Fibroblast of upper back skin (primary cell): Measurements from ENCODE around the gene SLIT3.

ENCODE experiments used
- DNase-seq: peaks from one replicate; pipeline ENCODE4 v3.0.0-alpha.2; 2013

The SLIT3 gene

DNA sequence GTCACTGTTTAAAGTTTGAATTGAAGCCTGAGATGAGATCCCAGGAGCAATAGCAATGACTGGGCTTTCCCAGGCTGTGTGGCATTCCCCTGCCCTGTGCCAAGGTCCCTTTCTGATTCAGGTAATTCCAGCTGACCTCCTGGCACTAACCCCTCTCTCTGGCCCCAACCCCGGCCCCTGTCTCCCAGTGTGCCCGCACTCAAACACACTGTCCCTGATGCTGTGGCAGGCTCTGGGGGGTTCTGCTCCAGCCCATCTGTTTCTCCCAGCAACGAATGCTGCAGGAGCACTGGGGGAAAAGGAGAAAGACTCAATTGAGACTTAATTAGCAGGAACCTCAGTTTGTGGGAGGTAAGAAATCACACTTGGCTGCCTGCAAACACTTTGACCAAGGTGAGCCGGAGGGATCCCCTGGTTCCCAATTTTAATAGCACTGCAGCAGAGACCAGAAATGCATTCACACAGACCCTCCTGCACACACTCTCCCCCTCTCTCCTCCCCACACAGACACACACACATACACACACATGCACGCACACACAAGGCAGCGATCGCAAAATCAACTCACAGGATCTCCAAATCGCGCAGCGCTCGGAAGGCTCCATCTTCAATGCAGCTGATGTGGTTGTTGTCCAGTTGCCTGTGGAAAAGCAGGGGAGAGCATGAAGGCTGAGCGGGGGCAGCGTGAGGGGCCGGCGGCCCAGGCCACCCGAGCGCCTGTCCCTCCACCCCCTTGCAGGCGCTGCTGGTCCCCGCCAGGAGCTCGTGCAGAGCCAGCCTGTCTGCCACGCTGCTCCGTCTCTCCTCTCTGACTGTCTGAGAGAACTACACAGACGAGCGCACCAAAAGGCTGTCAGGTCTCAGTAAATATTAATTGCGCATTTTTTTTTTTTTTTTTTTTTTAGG lies 456.7 kb downstream of the SLIT3 start:
- no peak for DNase-seq

DNA sequence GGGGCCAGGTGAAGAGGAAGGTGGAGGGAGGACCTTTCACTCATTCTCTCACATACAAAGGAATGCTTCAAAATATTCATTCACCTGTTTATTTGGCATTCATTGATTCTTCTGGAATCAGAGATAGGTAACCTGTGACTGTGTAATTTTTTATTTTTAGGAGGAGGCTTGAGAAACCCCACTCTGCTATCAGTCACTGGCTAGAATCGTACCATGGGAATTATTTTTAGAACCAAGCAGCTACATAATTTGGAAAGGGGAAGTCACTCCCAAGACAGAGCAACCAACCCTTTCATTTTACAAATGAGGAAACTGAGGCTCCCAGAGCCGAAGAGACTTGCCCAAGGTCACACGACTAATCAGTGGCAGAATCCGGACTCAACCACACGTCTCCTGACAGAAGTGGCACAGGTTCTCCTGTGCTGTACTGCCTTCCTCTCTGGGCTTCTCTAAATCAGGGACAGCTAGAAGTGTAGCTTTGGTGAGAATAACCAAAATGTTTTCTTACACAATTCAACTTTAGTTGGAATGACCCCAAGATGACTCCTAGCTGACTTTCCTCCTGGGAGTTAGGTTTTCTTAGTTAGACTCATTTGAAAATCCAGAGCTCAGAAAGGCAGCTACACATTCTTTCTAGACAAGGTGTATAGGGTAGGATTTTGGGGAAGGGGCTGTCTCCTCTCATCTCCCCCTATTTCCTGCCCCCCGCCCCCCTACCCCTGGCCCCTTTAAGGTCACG lies 457.5 kb downstream of the SLIT3 start:
- peak; percentile 43 for DNase-seq

DNA sequence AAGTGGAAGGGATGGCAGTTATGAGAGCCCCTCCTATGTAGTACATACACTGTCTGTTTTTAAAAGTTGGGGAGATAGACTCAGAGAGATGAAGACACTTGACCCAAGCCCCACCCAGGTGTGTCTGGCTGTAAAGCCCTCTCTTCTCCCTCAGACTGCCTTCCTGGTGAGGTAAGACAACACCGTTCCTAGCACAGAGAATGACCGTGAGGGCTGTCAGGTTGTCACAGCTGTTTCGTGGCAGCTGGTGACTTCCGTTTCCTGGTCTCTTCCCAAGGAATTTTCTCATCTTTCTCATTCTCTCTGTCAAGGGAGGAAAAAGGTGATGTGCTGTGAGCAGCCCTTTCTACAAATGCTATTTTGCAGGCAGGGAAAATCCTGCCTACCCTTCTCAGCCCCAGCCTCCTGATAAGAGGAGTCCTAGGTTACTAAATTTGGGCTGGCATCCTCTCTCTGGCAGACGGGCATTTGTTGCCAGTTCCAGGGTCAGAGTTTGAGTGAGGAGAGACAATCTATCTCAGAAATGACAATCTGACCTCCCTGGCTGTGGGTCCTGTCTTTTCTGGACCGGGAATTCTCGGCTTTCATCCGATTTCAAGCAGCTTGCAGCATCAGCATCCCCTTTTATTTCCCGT lies 458.3 kb downstream of the SLIT3 start:
- DNase-seq, result no peak

DNA sequence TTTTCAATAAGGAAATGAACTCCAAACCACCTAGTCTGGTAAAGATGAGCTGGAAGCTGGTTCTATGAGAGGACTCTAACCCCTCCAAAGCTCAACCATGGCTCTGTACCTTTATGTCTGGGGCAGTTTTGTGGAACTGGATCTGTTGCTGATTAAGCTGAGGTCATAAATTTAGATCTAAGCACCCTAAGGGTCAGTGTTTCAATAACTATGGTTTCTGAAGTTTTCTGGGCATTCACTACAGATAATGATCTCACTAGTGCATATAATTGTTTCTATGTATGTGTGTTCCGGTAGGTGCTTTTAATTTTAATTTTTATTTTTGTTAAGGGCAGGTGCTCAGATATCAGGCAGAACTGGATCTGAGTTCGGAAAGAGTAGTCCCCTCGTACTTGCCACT lies 463.1 kb downstream of the SLIT3 start:
- no peak for DNase-seq

DNA sequence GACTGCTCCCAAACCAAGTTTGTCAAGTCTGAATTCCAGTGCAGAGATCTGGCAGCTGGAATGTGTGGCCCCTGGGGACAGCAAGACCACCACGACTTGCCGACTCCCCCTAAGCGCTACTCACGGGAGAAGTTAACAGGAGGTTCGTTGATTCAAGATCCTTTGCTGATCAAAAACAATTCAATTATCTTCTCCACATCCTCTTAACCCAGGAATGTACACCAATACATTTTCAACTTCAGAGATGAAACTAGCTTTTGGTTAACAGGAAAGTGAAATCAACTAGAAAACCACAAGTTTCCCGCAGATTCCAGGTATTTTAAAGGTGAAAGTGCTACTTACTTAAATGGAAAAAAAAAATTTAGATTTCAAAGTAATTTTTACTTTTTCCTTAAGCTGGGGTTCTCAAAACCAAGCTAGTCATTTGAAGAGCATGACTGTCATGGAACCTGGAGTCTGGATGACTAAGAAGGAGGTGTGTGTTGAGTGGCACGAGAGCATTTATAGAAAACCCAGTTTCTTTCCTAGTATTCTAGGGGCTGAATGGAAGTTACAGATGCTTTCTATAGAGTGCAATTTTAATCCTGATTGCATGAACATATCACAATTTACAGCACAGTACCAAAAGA lies 464.2 kb downstream of the SLIT3 start:
- no peak for DNase-seq

DNA sequence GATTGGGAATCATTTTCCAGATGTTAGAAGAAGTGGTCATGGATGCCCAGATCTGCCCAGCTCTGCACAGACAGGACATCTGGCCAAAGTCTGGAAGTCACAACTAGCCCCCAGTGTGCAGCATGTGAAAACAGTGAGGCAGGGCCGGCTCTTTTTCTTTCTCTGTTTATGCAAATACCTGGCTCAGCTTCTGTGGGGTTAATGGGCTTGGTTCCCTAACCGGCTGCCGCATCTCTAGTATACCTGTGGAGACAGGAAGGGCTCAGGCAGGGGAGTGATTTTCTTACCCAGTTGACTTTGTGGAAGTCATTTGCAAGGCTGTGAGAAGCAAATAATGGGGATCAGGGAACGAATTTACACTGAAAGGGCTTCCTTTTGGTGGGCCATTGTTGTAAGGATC lies 467.0 kb downstream of the SLIT3 start:
- DNase-seq, result no peak

DNA sequence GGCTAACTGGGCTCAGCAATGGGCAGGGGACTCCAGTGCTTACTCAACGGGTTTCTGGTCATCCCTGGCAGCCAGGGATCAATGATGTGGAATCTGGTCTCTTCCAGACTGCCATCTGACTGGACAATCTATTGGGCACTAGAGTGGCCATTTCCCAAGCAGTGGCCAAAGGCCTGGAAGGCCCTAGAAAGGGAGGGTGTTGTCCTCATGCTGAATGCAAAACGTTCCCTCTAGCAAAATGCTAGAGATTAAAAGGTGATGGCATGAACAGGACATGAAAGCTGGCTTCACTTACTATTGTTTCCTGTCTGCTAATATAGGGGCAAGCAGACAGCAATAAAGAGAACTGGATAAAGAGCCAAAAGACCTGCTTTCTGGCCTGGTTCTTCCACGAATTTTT lies 467.6 kb downstream of the SLIT3 start:
- no peak for DNase-seq

DNA sequence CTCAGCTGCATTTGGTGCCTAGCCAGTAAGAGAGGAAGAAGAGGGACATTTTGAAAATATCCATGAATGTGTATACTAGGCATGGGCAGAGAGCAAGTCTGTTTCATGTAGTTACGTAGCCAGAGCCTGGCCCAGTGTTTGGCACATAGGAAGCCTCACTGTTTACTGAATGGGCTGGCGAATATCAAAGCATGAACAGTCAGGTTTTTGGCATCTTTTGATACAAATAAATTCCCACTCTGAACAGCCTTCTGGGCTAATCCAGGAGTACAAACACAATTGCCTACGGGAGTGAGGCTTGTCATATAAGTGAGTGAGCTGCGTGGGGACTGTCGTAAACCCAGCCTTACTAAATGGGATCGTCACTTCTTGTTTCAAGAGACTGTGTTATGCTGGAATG lies 468.6 kb downstream of the SLIT3 start:
- no peak for DNase-seq

DNA sequence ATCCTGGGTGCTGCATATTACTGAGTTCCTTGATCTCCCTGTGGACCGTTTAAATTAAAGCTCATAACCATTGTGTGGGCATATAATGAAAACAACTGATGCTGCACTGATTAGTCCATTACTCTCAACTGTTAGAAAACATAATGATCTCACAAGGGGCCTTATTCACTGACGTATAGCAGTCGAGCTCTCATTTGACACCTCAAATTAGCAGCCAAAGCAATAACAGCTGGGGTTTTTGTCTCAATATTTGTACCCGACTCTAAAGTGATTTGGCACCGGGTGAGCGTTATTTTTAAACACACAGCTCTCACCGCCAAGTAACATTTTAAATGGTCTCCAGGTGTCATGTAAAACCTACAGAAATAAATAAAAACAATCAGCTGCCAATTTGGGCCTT lies 469.6 kb downstream of the SLIT3 start:
- no peak for DNase-seq

DNA sequence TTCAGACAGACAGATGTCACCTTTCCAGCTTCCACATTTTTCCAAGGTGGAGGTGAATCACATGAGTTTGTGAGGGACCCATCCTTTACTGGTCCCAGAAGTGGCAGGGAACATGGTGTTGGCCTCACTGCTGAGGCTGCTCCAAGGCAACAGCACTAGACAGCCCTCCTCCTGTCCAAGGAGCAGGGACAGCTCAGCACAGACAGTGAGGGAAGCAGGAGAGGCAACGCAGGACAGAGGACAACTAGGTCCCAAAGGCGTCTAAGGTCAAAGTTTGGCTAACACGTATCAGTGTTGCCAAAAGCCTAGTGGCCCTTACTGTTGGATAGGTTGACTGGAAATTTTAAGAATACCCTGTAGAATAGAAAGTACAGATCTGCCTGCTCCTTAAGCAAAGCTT lies 470.1 kb downstream of the SLIT3 start:
- no peak for DNase-seq

DNA sequence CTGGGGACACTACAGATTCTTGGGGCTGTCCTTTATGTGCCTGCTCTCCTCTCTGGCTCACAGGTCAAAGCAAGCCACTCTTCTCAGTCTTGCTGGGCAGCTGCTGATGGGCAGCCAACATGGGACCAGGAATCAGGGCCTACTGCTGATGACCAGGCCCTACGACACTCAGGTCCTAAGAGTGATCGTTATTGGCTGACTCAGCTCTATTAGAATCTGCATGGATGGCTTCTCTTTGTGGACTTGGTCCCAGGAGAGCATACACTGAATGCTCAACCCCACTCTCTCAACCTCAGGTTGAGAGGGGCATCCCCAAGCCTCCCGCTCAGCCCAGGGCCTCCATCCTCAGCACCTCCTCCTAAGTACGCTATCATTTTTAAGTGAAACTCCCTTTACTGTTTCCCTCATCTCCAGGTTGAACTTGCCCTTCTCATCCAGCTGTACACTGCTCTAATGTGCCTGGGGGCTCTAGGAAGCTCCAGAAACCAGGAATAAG lies 471.0 kb downstream of the SLIT3 start:
- DNase-seq, result no peak

DNA sequence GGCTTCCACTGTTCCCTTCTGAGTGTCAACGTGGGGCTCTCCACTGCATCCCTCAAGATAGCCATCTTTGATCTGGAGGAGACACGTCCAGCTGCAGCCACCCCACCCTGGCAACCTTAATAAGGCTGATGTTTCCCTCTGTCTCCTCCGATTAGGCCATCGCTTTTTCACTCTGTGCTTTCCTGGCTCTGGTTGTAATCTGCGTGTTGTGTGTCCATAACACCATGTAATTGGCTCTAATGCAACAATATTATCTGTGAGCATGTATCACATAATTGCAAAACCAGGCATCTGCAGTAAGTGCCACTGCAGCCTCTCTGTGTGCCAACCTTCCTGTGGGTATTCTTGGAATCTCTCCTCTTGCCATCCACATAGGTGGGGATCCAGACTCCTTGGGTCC lies 471.9 kb downstream of the SLIT3 start:
- DNase-seq, result no peak

DNA sequence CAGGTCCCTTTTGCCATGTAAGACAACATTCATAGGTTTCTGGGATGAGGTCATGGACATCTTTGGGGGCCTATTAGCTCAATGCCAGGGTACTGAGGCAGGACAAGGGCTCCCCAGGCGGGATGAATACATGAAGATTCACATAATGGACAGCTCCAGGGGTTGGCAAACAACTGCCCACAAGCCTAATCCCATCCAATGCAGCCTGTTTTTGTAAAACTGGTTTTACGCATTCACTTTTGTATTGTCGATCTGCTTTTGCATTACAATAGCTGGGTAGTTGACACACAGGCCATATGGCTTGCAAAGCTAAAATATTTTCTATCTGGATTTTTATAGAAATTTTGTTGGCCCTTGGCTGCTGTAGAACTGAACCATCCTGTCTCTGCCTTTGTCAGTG lies 473.3 kb downstream of the SLIT3 start:
- no peak for DNase-seq

DNA sequence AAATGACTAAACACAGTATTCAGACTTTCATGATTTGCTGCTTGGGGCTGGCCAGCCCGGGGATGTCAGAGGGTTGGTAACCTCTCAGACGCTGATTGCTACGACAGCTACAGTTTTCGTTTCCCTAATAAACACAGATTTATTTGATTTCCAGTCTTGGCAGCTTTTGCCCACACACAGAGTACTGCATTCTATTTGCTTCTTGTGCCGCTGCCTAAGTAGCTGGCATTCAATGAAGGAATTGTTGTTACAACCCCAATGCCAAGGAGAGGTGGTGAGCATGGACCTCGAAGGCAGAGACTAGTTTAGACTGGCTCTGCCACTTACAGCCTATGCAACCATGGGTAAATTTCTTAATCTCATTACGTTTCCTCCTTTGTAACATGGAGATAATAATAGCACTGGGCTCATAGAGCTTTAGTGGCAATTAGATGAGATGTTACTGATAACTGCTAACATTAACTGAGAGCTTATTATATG lies 474.7 kb downstream of the SLIT3 start:
- DNase-seq, result no peak

DNA sequence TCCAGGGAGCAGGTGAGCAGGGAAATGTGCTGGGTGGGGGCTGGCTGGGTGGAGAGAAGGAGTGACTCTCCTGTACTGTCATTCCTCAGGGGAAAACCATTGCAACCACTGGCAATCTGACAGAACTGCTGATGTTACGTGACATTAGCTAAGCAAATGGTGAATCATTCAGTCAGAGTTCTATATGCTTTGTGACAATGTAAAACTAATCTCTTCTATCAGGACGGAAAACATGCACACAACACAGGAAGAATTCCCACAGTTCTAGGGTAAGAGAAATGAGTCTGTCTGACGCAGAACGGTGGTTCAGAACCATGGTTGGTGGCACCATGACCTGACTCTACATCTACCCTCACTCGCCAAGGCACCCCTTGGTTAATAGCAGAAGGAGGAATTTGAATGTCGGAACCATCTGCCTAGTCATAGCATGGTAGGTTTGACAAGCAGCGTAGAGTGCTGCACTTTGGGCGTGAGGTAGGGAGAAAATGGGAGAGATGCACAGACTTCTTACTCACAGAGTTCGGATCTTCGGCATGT lies 478.1 kb downstream of the SLIT3 start:
- peak; percentile 78 for DNase-seq

DNA sequence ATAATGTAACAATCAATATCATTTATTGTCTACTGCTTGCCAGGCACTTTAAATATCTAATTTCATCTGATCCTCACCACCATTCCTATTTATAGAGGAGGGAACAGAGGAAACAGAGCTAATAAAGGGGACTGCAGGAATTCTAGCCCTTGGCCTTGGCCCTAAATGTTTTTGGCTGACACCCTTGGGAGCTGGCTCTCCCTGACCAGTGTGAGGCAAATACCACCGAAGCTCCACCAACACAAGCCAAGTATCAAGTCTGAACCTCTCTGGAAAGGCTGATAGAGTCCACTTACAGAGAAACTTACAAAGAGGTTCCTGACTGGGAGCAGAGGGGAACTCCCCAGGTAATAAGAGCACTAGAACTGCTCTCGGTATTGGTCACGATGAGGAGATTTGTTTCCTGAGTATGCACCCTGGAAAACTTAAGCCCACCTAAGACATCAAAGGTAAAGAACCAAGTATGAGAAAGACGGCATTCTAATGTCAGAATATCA lies 478.6 kb downstream of the SLIT3 start:
- DNase-seq, result no peak

DNA sequence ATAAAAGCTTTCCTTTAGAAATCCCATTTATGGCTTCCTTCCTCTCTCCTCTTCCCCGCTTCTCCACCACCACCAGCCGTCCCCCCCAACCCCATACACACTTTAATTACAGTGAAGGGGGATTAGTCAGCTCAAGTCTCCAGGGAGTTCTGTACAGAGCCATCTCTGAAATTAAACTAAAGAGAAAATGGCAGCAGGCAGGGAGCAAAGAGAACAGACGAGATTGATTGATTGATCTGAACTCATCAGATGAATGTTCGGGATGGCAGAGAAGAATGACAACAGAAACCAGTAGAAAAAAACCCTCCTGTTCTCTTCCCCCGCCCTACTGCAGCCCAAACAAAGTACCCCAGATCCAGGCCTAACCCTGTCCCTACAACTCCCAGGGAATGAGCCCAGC lies 480.1 kb downstream of the SLIT3 start:
- peak; percentile 18 for DNase-seq

DNA sequence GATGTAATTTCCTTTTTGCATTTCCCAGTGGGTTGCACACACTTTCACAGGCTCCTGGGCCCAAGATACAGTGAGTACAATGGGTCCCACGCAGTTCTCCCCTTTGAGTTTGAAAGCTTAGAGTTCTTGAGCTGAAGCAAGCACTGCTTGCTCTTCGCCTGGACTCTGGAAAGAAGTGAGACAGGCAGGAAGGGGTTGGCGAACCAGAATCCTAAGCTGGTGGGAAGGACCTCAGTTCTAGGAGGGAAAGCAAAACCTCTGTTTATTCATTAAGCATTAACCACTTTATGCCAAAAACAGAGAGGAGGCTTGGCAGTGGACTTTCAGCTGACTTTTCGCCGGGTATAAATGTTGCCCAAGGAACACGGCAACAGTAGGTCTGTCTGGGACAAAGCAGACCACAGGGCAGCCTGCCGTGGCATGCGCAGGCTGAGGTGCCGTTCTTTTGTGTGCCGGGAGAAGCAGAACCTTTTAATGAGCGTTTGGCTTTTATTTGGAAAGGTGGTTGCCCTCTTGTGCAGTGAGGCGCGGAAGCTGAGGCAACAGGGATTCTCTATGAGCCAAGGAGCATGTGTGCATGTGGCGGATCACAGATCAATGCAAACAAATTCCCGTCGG lies 481.8 kb downstream of the SLIT3 start:
- DNase-seq, result no peak

DNA sequence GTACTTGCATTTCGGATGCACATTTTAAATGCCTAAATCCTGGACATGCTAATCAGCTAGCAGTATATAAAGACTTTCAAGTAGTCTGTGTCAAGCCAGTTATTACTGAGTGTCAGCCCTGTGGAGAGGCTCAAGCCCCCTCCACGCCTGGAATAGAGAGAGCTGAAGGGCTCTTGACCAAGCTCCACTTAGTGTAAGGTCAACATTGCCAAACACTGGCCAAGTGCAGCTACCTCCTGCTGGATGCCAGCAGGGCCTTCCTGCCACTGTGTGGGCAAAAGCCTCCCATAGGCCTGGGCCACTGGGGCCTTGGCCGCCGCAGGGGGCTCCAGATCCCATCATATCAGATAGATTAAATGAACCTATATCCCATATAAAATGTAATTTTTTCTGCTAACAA lies 482.4 kb downstream of the SLIT3 start:
- DNase-seq, result no peak

DNA sequence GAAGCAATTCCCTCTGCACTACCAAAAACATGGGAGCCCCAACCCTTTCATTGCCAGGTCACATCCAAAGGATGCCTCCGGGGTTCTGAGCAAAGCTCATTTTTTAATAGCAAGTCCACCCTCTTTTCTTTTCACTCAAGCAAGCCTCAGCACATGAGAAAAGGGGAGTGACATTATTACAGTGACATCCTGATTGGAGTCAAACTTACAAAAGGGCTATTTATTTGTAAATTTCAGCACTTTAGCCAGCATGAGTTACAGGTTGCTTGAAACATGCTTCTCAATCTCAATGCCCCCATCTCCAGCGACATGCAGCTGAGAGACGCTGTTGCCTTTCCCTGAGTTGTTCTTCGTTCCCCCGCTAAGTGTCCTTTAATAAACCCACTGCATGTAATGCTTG lies 483.3 kb downstream of the SLIT3 start:
- DNase-seq, result no peak

DNA sequence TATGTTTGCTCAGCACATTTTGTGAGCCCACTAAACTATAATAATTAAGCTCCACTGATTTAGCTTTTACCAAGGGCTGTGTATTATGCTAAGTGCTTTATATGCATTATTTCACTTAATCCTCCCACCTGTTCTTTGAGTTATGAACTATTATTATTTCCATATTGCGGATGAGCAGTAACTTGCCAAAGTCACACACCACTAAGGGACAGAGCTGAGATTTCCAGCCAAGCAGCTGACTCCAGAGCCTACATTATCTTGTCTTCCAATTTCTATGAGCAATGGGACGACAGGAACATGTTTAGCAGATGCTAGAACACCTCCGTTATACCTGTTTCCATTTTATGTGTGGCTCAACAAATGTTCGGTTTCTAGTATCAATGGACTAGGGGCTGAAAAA lies 484.3 kb downstream of the SLIT3 start:
- DNase-seq, result no peak
